Stimulated activated CD4-positive, alpha-beta T cell treated with anti-CD3 and anti-CD28 coated beads, Interleukin-12 subunit alpha, Interleukin-12 subunit beta, amount 100 ng/mL, for 48 hours (primary cell): ENCODE results near the gene CST7.
"Not testable (repeated sequence)": the region's sequence is repeated elsewhere in the genome, so short reads cannot be mapped to it uniquely, and the experiment has no call there.

ENCODE experiments used
- DNase-seq, 3 donors: peaks; one replicate each; pipeline ENCODE4 v3.0.0-alpha.2; 2020; ENCODE audit warnings: low read depth in 2 of 3, low spot score in 1 of 3

Gene CST7

DNA sequence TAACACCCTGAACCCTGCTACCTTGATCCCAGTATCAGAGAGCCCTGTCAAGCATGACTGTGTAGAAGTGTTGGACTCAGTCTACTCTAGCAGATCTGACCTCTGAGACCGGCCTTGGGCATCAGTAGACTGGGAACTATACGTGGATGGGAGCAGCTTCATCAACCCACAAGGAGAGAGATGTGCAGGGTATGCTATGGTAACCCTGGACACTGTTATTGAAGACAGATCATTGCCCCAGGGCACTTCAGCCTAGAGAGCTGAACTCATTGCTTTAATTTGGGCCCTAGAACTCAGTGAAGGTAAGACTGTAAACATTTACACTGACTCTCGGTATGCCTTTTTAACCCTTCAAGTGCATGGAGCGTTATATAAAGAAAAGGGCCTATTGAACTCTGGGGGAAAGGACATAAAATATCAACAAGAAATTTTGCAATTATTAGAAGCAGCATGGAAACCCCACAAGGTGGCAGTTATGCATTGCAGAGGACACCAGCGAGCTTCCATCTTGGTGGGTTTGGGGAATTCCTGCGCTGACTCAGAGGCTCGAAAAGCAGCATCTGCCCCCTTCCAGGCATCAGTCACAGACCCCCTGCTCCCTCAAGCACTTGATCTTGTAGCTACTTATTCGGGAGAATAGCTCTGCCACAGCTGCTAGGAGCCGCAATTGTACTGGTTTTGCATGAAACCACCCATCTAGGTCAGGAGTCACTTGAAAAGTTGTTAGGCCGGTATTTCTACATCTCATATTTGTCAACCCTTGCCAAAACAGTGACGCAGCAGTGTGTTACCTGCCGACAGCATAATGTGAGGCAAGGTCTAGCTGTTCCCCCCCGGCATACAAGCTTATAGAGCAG lies 19.0 kb upstream of the CST7 start:
- not testable (repeated sequence) for DNase-seq

GRCh38 chr20:24930724-24931688 lies 18.1 kb upstream of the CST7 start:
- not testable (repeated sequence) for DNase-seq

GRCh38 chr20:24931893-24932292 lies 17.2 kb upstream of the CST7 start:
- DNase-seq = not testable (repeated sequence)

DNA sequence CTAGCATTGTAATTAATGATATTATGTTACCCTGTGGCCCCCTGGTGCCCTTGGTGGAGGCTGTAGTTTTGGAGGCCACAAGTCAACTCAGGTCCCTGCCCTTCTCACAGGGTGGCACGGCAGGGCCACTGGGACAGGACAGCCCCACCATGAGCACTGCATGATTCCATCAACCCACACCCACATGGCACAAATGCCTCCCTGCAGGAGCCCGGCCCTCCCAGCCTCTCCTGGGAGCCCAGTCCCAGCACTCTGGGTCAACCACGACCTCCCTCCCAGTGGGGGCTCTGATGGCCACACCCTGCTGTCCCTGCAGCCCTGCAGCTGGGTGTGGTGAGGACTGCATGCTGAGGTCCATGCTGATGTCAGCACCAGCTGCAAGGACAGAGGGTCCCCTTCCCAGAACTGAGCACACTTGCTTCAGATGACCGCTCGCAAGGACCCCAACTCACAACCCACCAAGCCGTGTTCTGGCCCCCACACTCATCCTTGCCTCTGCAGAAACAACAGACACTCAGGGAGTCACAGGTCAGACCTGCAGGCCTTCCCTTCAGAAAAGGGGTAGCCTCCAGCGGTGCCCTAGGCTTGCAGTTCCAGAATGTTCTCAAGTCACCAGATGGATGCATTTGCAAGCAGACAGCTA lies 15.7 kb upstream of the CST7 start:
- no peak for DNase-seq

DNA sequence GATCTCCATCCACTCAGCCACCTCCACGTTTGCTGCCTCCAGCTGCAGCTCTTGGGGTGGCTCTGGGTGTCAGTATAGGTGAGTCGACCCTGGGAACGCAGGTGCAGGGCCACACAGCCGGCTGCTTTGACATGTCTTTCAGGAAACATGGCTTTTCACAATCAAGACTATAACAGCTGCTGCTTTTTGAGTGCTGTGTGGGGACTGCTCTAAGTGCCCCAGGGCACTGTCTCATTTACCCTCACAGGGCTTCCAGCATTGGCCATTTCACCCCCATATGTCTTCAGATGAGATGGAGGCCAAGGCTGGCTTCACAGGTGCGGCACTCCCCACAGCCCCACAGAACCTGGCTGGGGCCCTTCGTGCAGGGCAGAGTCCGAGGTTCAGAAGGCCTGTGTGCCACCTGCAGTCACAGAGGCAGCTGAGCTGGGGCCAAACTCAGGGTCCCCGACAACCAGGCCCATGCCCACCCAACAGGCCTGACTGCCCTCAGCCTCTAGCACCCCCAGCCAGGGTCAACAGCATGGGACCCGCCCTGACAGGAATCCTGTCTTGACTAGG lies 14.9 kb upstream of the CST7 start:
- no peak for DNase-seq

GRCh38 chr20:24934716-24935115 lies 14.4 kb upstream of the CST7 start:
- no peak for DNase-seq

DNA sequence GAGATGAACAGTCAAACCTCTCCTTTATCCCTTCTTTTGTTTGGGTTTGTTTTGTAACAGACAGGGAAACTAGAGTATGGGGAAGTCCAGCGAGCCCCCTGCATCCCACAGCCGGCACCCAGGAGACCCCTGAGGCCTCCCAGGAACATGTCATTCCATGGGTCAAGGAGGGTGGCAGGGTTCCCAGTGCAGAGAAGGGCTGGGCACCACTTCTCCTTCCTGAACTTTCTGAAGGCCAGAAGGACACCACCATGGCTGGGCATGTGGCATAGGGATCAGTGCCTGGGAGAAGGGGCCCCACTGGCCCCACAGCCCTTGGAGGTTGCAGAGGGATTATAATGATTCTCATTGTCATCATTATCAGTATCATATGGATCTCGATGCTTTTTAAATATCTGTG lies 13.9 kb upstream of the CST7 start:
- DNase-seq = no peak

GRCh38 chr20:24935766-24936525 lies 13.1 kb upstream of the CST7 start:
- no peak for DNase-seq

GRCh38 chr20:24936526-24937407 lies 12.3 kb upstream of the CST7 start:
- no peak for DNase-seq

DNA sequence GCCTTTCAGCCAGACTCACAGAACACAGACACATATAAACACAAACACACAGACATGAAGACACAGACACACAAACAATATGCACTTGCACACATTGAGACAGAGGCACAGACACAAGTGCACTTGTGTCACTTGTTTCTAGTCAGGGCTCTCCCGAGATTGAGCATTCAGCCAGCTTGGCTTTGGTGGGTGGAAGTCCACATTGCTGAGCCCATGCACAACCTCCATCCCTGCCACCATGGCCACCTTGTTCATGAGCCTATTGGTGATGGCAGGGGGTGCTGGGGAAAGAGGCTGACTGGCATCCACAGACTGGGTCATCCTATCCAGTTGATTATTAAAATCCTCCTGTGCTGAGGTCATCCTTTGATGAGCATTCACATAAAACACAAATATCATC lies 11.5 kb upstream of the CST7 start:
- no peak for DNase-seq

- DNase-seq = no peak
Observed at GRCh38 chr20:24938498-24938897, 10.6 kb upstream of the CST7 start.

- DNase-seq = no peak
Observed at GRCh38 chr20:24939036-24939435, 10.0 kb upstream of the CST7 start.

DNA sequence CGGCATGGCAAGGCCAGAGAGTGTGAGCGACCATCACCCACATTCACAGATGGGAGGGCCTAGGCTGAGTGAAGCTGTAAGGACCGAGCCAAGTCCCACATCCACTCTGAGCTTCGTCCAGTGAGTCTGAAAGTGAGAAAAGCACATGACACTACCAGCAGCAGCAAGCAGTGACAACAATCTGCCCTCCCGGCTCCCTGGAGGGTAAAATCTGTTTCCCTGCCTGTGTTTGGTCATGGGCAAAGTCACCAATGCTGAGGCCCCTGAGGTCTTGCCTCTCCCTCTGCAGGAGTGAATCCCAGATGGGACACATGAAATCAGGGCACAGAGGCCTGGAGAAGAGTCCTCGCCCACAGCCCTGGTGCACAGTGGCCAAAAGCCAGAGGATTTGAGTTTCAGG lies 6.4 kb upstream of the CST7 start:
- DNase-seq = no peak

GRCh38 chr20:24943196-24943595 lies 5.9 kb upstream of the CST7 start:
- DNase-seq = no peak

DNA sequence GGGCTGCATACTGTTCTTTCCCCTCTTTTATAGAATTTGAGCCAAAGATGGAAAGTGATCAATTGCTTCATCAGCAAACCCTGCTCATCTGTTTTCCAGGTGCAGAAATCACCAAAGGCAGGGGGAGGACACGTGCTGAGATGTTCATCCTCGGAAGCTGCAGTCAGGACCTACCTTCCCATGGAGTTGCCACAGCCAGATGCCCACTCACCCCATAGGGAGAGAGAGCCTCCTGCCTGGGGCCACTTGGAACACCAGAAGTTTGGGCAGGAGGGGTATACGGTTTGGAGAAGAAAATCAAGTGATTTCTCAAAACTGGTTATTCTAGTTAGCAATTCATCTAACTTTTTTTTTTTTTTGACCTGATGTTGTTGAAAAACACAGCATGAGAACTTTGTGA lies 5.3 kb upstream of the CST7 start:
- no peak for DNase-seq

DNA sequence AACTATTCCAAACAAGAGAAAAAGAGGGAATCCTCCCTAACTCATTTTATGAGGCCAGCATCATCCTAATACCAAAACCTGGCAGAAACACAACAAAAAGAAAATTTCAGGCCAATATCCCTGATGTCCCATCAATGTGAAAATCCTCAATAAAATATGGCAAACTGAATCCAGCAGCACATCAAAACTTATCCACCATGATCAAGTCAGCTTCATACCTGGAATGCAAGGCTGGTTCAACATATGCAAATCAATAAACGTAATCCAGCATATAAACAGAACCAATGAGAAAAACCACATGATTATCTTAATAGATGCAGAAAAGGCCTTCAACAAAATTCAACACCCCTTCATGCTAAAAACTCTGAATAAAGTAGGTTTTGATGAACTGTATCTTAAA lies 2.7 kb upstream of the CST7 start:
- not testable (repeated sequence) for DNase-seq

DNA sequence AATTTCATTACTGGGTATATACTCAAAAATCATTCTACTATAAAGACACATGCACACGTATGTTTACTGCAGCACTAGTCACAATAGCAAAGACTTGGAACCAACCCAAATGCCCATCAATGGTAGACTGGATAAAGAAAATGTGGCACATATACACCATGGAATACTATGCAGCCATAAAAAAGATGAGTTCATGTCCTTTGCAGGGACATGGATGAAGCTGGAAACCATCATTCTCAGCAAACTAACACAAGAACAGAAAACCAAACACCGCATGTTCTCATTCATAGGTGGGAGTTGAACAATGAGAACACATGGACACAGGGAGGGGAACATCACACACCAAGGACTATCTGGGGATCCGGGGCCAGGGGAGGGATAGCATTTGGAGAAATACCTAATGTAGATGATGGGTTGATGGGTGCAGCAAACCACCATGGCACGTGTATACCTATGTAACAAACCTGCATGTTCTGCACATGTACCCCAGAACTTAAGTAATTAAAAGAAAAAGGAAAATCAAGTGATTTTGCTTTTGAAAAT lies 602 bp upstream of the CST7 start:
- not testable (repeated sequence) for DNase-seq

DNA sequence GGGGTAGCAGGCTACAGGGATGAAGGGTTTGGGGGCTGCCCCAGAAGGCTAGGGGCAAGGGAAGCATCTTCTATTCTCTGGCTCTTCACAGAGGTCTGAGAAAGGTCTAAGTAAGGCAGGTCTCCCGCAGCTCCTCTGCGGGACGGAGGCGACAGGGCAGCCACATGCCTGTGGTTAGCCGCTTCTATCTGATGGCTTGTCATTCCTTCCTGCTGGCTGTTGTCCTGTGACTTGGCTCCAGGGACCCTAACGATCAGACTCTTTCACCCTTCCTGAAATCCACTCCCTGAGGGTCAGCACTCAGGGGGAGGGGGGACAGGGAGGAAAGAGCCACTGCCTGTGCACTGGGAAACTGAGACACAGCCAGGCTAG lies 673 bp downstream of the CST7 start:
- DNase-seq = no peak

- no peak for DNase-seq
Observed at GRCh38 chr20:24950128-24950835, 1.2 kb downstream of the CST7 start.
